NCI-H1417 (cell line): ENCODE data around the gene ZBTB16.
"Not testable (repeated sequence)": the region's sequence is repeated elsewhere in the genome, so short reads cannot be mapped to it uniquely, and the experiment has no call there.

Source experiments
- DNase-seq, 3 experiments: peaks; one replicate each; lab custom pipeline; 2025; lab: John Stamatoyannopoulos, UW

The ZBTB16 gene

DNA sequence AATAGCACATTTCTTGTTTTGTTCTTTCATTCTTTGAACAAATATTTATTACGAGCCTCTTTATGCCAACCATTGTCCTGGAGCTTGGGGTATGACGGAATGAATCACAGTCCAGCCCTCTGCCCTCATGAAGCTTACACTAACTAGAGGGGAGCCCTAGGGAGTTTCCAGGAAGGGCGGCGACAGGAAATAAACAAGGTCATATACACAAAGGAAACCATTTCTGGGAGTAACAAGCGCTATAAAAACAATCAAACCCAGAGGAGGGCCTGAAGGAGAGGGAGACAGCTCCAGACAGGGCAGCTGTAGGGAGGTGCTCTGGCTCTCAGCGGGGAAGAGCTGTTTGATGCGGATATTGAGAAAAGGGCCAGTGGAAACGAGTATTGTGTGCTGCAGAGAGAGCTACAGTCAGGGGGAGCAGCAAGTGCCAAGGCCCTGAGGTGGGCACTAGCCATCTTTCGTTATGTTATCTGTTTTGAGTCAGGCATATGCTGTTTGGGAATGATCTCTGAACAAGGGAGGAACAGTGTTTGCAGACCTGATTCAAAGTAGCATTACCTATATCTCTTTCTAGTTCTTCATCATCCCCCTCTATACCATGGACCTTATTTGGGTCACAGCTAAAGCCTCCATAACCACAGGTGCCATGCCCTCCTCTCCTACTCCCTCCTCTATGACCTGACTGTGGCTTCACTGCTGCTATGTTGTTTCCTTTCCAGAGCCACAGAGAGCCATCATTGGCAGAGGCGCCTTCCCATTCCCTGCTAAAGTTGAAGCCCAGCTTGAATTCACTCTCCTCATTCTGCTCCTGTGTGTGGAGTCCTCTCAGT is 15.3 kb upstream of the ZBTB16 start:
- peak in 1 of 3 experiments; percentile 31 for DNase-seq

DNA sequence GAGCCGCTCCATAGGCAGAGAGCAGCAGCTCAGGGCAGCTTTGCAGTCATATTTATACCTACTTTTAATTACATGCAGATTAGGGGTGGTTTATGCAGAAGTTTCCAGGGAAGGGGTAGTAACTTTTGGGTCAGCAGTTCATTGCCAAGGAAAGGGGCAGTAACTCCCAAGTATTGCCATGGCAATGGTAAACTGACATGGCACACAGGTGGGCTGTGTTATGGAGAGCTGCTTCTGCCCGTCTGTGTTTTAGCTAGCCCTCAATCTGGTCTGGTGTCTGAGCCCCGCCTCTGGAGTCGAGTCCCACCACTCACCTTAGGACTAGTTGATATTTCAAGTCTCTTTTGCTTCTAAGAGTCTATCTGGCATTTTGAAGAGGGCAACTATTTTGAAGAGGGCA is 12.2 kb upstream of the ZBTB16 start:
- DNase-seq = no peak

DNA sequence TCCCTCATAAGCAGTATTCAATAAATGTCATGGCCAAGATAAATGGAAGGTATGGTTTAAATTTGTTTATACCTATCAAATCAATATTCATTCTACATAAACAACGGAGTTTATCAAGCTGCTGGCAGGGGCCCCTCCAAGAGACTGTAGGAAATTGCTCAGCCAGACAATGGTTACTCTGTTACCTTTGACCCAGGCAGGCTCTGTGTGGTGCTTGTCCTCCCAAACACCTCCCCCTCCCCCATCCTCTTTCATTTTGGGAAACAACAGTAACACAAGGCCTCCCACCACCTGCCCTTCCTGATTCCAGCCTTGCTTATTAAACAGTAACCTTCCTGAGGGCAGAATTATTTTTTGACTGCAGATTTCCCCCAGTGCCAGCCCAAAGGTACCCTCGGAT is 10.5 kb upstream of the ZBTB16 start:
- no peak for DNase-seq

DNA sequence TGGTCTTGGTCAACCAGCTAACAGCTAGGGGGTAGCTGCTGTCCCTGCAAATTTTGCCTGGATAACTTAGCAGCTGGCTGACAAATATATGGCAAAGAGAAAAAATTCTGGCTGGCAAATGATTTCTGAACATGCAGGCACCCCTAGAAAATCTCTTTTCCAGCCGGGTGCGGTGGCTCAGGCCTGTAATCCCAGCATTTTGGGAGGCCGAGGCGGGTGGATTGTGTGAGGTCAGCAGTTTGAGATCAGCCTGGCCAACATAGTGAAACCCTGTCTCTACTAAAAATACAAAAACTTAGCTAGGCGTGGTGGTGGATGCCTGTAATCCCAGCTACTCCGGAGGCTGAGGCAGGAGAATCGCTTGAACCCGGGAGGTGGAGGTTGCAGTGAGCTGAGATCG is 9.7 kb upstream of the ZBTB16 start:
- not testable (repeated sequence) for DNase-seq

DNA sequence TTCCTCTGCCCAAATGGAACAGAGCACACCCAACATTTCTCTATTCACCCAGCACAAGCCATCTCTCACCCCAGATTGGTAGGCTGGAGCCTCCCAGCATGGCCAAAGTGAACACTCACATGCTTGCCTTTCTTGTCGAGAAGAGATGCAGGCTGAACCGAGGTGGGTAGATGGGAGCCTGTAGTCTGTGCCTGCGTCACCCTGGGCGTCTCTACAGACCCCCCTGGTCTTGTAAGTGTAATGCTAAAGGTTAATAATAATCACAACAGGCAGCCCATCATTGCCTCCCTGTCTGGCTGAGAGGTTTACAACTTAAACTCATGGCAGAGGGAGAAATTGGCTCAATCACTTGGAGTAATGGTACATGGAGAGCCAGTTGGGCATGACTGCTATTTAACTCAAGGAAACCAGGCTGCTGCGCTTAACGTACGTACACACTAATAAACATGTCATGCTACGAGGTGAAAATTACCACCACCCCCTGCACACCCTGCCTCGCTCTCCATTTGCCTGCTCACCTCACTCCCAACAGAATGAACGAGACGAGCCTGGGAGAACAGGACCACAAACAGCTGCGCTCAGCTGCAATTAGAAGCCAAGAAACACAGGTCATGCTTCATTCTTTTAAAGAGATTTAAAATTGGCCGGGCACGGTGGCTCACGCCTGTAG is 9.1 kb upstream of the ZBTB16 start:
- DNase-seq = peak in 1 of 3 experiments; percentile 33

- DNase-seq = no peak
Observed at GRCh38 chr11:114051558-114051957, 8.0 kb upstream of the ZBTB16 start.

DNA sequence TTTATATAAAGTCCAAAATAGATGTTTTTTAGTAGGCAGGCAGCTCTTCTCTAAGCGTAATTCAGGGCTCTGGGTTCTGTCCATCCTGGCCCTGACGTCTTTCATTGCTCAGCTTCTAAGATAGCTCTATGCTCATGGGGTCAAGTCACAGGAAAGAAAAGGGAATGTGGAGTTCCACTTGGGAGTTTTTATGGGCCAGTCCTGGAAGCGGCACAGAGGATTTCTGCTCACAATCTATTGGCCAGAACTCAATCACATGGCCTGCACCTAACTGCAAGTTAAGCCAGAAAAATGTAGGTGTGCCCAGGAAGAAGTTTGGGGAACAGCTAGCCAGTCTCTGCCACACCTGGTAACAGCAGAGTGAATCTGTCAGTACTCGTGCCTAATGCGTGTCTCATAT is 7.4 kb upstream of the ZBTB16 start:
- no peak for DNase-seq

- no peak for DNase-seq
Observed at GRCh38 chr11:114053406-114053805, 6.1 kb upstream of the ZBTB16 start.

- peak in 1 of 3 experiments; percentile 48 for DNase-seq
Observed at GRCh38 chr11:114054806-114055205, 4.7 kb upstream of the ZBTB16 start.

- DNase-seq = no peak
Observed at GRCh38 chr11:114056409-114056808, 3.1 kb upstream of the ZBTB16 start.

GRCh38 chr11:114057147-114057546 is 2.4 kb upstream of the ZBTB16 start:
- DNase-seq = peak in 1 of 3 experiments; percentile 40

GRCh38 chr11:114057605-114058004 is 1.9 kb upstream of the ZBTB16 start:
- no peak for DNase-seq

- peak in 1 of 3 experiments; percentile 5 for DNase-seq
Observed at GRCh38 chr11:114058026-114058706, 1.3 kb upstream of the ZBTB16 start.

- DNase-seq = no peak
Observed at GRCh38 chr11:114058871-114059277, 637 bp upstream of the ZBTB16 start.

- DNase-seq = peak in 2 of 3 experiments; percentile 78 to 83
Observed at GRCh38 chr11:114059984-114060391, 477 bp downstream of the ZBTB16 start.

- DNase-seq = peak in 2 of 3 experiments; percentile 79 to 86
Observed at GRCh38 chr11:114060392-114061047, 1.0 kb downstream of the ZBTB16 start.

GRCh38 chr11:114061048-114061680 is 1.7 kb downstream of the ZBTB16 start:
- peak in 2 of 3 experiments; percentile 74 to 81 for DNase-seq

DNA sequence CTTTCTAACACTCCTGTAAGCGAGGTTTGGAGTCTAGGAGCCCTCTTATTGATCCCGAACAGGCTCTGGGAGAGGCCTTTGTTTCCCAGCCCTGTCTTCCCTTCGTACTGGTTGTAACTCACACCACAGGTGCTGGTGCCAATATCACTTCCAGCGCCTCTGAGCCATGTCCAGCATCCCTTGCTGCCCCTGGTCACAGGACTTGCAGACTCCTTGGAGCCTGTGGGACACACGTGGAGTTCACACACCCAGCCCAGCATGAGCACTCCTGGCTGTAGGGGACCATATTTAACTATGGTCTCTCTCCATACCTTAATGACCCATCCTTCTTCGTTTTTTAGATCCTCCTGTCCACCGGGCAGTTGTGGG is 2.2 kb downstream of the ZBTB16 start:
- no peak for DNase-seq

GRCh38 chr11:114062272-114062671 is 2.8 kb downstream of the ZBTB16 start:
- DNase-seq = no peak

DNA sequence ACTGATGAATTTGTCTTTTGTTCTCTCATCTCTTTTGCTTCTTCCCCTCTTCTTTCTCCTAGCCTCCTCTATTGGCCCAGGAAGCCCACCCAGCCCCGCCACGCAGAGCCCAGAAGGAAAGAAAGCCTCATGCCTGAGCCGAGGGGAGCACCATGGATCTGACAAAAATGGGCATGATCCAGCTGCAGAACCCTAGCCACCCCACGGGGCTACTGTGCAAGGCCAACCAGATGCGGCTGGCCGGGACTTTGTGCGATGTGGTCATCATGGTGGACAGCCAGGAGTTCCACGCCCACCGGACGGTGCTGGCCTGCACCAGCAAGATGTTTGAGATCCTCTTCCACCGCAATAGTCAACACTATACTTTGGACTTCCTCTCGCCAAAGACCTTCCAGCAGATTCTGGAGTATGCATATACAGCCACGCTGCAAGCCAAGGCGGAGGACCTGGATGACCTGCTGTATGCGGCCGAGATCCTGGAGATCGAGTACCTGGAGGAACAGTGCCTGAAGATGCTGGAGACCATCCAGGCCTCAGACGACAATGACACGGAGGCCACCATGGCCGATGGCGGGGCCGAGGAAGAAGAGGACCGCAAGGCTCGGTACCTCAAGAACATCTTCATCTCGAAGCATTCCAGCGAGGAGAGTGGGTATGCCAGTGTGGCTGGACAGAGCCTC is 3.8 kb downstream of the ZBTB16 start:
- DNase-seq = no peak

- no peak for DNase-seq
Observed at GRCh38 chr11:114063829-114064201, 4.3 kb downstream of the ZBTB16 start.
